H1 (cell line): ENCODE results near the gene ARID1B. TPM values are rescaled to one million over a fixed set of nuclear protein-coding genes. Genes with fewer than 3 reads are reported as not detected.

Experiments
- CTCF ChIA-PET: fragments of 300-600 bp; sonication (Branson Sonifier 250); formaldehyde crosslinking; loops from one replicate; lab custom pipeline; 2021; ENCODE audit not compliant: partially characterized antibody; lab: Charles Lee
- POLR2A ChIA-PET: fragments of 300-600 bp; sonication (Branson Sonifier 250); formaldehyde crosslinking; loops from one replicate; lab custom pipeline; 2021; ENCODE audit warnings: inconsistent platforms; ENCODE audit not compliant: partially characterized antibody; lab: Charles Lee
- DNase-seq, 2 experiments: peaks; one replicate each; pipeline versions ENCODE4 v3.0.0 to v3.0.0-alpha.2; 2010 to 2022; ENCODE audit warnings: low spot score in 2 of 2, low read depth in 1 of 2, mixed read lengths in 1 of 2
- FAIRE-seq: peaks from 2 replicates; lab custom pipeline; 2011; peaks lifted over from hg19 to GRCh38; lab: Jason Lieb, UNC
- H2AFZ ChIP-seq: 2 replicates; pipeline ENCODE4 v1.8.1; 2012; ENCODE audit warnings: low read length, inconsistent platforms
- H2AK5ac ChIP-seq: 2 replicates; pipeline ENCODE4 v1.6.1; 2013; ENCODE audit warnings: low read depth, low read length
- H2BK120ac ChIP-seq: replicated peaks from 2 replicates; pipeline ENCODE3; 2013; ENCODE audit warnings: low read depth, low read length, inconsistent platforms
- H2BK12ac ChIP-seq: 2 replicates; pipeline ENCODE4 v1.6.1; 2013; ENCODE audit warnings: low read depth, low read length
- H2BK15ac ChIP-seq: 2 replicates; pipeline ENCODE4 v1.6.1; 2013; ENCODE audit warnings: low read length
- H2BK20ac ChIP-seq: 2 replicates; pipeline ENCODE4 v1.6.1; 2013; ENCODE audit warnings: low read length
- H2BK5ac ChIP-seq: 2 replicates; pipeline ENCODE4 v1.6.1; 2013; ENCODE audit warnings: low read depth, low read length
- H3K14ac ChIP-seq: 2 replicates; pipeline ENCODE4 v1.6.1; 2013; ENCODE audit warnings: inconsistent platforms; ENCODE audit not compliant: insufficient read length
- H3K18ac ChIP-seq: 2 replicates; pipeline ENCODE4 v1.6.1; 2013; ENCODE audit warnings: low read length; ENCODE audit errors: extremely low read depth
- H3K23ac ChIP-seq: 2 replicates; pipeline ENCODE4 v1.6.1; 2013; ENCODE audit warnings: inconsistent platforms; ENCODE audit not compliant: insufficient read length
- H3K23me2 ChIP-seq: 2 replicates; pipeline ENCODE4 v1.6.1; 2013; ENCODE audit warnings: low read depth, low read length
- H3K27ac ChIP-seq: 2 replicates; pipeline ENCODE4 v1.6.1; 2011; ENCODE audit warnings: low read depth, low read length, inconsistent platforms
- H3K27me3 ChIP-seq, 4 experiments: replicated peaks in 1 of 4; 1 replicate in 1 of 4; 2 replicates in 3 of 4; pipeline versions ENCODE4 v1.6.1 to v1.8.1; 2011 to 2013; ENCODE audit warnings: low read length in 3 of 4, mild to moderate bottlenecking in 3 of 4, inconsistent platforms in 2 of 4, mixed read lengths in 2 of 4, moderate library complexity in 1 of 4; ENCODE audit not compliant: control insufficient read depth in 3 of 4, insufficient read depth in 3 of 4; ENCODE audit errors: extremely low read depth in 1 of 4
- H3K36me3 ChIP-seq, 4 experiments: 2 replicates each; pipeline versions ENCODE4 v1.6.1 to v1.8.1; 2011 to 2013; ENCODE audit warnings: mild to moderate bottlenecking in 4 of 4, low read length in 3 of 4, moderate library complexity in 2 of 4, control low read depth in 1 of 4, inconsistent platforms in 1 of 4; ENCODE audit not compliant: insufficient read depth in 4 of 4, control insufficient read depth in 2 of 4
- H3K4ac ChIP-seq: replicated peaks from 2 replicates; pipeline ENCODE3; 2013; ENCODE audit warnings: low read length, low read depth, mixed read lengths, inconsistent platforms; ENCODE audit not compliant: insufficient read length
- H3K4me1 ChIP-seq, 4 experiments: replicated peaks in 1 of 4; 1 replicate in 1 of 4; 2 replicates in 3 of 4; pipeline versions ENCODE4 v1.6.1 to v1.8.1; 2011 to 2013; ENCODE audit warnings: low read length in 3 of 4, inconsistent platforms in 2 of 4, mixed read lengths in 1 of 4; ENCODE audit not compliant: insufficient read depth in 4 of 4, control insufficient read depth in 3 of 4
- H3K4me2 ChIP-seq, 2 experiments: 2 replicates each; pipeline versions ENCODE4 v1.6.1 to v1.8.1; 2011 to 2013; ENCODE audit warnings: low read depth in 2 of 2, low read length in 2 of 2, control low read depth in 1 of 2, inconsistent platforms in 1 of 2, mild to moderate bottlenecking in 1 of 2; ENCODE audit not compliant: insufficient read depth in 1 of 2
- H3K4me3 ChIP-seq, 4 experiments: fragments of 200-600, 300-600 bp in 1 of 4; sonication (generic), shearing (Covaris generic), sonication (Bioruptor Twin) in 1 of 4; 2 replicates each; pipeline versions ENCODE4 v1.5.1 to v1.8.1; 2011 to 2016; ENCODE audit warnings: low read length in 4 of 4, low read depth in 3 of 4, control low read depth in 2 of 4, inconsistent platforms in 2 of 4, mild to moderate bottlenecking in 2 of 4, mixed read lengths in 1 of 4, moderate library complexity in 1 of 4; ENCODE audit not compliant: insufficient read depth in 2 of 4; ENCODE audit errors: extremely low read depth in 1 of 4
- H3K56ac ChIP-seq: replicated peaks from 2 replicates; pipeline ENCODE3; 2013; ENCODE audit warnings: low read depth, mild to moderate bottlenecking, mixed read lengths, low read length, inconsistent platforms; ENCODE audit not compliant: insufficient read length
- H3K79me1 ChIP-seq: 2 replicates; pipeline ENCODE4 v1.6.1; 2013; ENCODE audit warnings: low read depth, low read length, control low read depth
- H3K79me2 ChIP-seq, 2 experiments: 2 replicates each; pipeline versions ENCODE4 v1.6.1 to v1.8.1; 2012 to 2013; ENCODE audit warnings: low read length in 2 of 2, mild to moderate bottlenecking in 2 of 2, inconsistent platforms in 1 of 2; ENCODE audit not compliant: insufficient read depth in 2 of 2, control insufficient read depth in 1 of 2
- H3K9ac ChIP-seq, 4 experiments: replicated peaks in 1 of 4; 1 replicate in 1 of 4; 2 replicates in 3 of 4; pipeline versions ENCODE4 v1.6.1 to v1.8.1; 2011 to 2013; ENCODE audit warnings: low read depth in 3 of 4, low read length in 3 of 4, control low read depth in 2 of 4, mild to moderate bottlenecking in 2 of 4, moderate library complexity in 2 of 4, inconsistent platforms in 1 of 4; ENCODE audit errors: extremely low read depth in 1 of 4
- H3K9me3 ChIP-seq, 2 experiments: 2 replicates each; pipeline versions ENCODE4 v1.6.1 to v1.8.1; 2012 to 2013; ENCODE audit warnings: mild to moderate bottlenecking in 2 of 2, moderate library complexity in 2 of 2, control low read depth in 1 of 2, inconsistent platforms in 1 of 2, low read depth in 1 of 2, low read length in 1 of 2, mixed read lengths in 1 of 2; ENCODE audit not compliant: insufficient read depth in 2 of 2
- H4K20me1 ChIP-seq, 2 experiments: replicated peaks in 1 of 2; 2 replicates each; pipeline versions ENCODE3 to v1.8.1; 2011 to 2013; ENCODE audit warnings: inconsistent platforms in 2 of 2, low read length in 2 of 2, mild to moderate bottlenecking in 1 of 2; ENCODE audit not compliant: insufficient read depth in 2 of 2, control insufficient read depth in 1 of 2
- H4K5ac ChIP-seq: 2 replicates; pipeline ENCODE4 v1.6.1; 2013; ENCODE audit warnings: low read length, low read depth, mixed read lengths, inconsistent platforms; ENCODE audit not compliant: insufficient read length
- H4K8ac ChIP-seq: 2 replicates; pipeline ENCODE4 v1.8.0; 2013; ENCODE audit warnings: mild to moderate bottlenecking, moderate library complexity, low read length, inconsistent platforms; ENCODE audit not compliant: insufficient read depth; ENCODE audit errors: extremely low read depth
- H4K91ac ChIP-seq: replicated peaks from 2 replicates; pipeline ENCODE3; 2013; ENCODE audit warnings: low read length, mixed read lengths, inconsistent platforms; ENCODE audit not compliant: insufficient read length
- PHF8 ChIP-seq: fragments of 200-600 bp; sonication (generic); conservative IDR thresholded peaks from 2 replicates; pipeline ENCODE4 v1.7.1; 2012; ENCODE audit warnings: low read depth, mild to moderate bottlenecking, inconsistent platforms, low read length, moderate library complexity
- USF2 ChIP-seq: IDR thresholded peaks from 2 replicates; pipeline ENCODE4 v1.6.1; 2011; ENCODE audit warnings: low read length, improper control_type of control experiment
- WGBS, 2 experiments: shearing (Covaris generic) in 1 of 2; methylation state at CpG; one replicate each; pipeline versions ENCODE4 v1.1.6 to v1.1.7; 2013 to 2015; ENCODE audit warnings: low lambda C conversion rate in 2 of 2, mixed read lengths in 2 of 2, inconsistent platforms in 1 of 2, low coverage in 1 of 2, missing lambda C conversion rate in 1 of 2; ENCODE audit not compliant: insufficient replicate concordance in 2 of 2, insufficient coverage in 1 of 2, insufficient read length in 1 of 2; ENCODE audit errors: extremely low coverage in 1 of 2, missing lambda C conversion rate in 1 of 2; 5-methylcytosine and 5-hydroxymethylcytosine counted together
- polyA plus RNA-seq, 7 experiments: library from polyadenylated mRNA; depleted of rRNA in 3 of 7; stranded (reverse) in 5 of 7; unstranded in 2 of 7; fragments of >200 nt in 5 of 7; fragments of 200-250 nt in 2 of 7; gene quantifications; 1 replicate in 5 of 7; 2 replicates in 1 of 7; 4 replicates in 1 of 7; pipeline versions ENCODE4 v1.2.1 to v1.2.3, GENCODE V29; 2011 to 2013; ENCODE audit warnings: missing spikeins in 2 of 7, mixed read lengths in 2 of 7
- total RNA-seq: library from RNA; stranded (reverse); fragmentation: NEBNext Ultra II Directional; extraction: Animal tissue kit (Norgen Biotek cat#: 25700); gene quantifications from 2 replicates; pipeline ENCODE4 v1.2.1, GENCODE V29; 2021

ARID1B gene
- total and polyA plus RNA-seq, 2 of the 8 experiments (the other 6 are each of a cell fraction or from before 2014, with no cell fraction given) = 24.3 to 70.3 TPM

- Histone ChIP-seq H4K5ac (no peak overlapping the region), H2BK15ac (no peak overlapping the region), H2AFZ (no peak overlapping the region), H3K79me1 (peaks cover 9% of the 10 kb centered on the region; the same call in 1 of the 2 replicates), H3K18ac (no peak overlapping the region), H3K14ac (no peak overlapping the region), H4K20me1 (peaks cover 11 to 30% of the 10 kb centered on the region in 2 experiments), H4K91ac (no peak overlapping the region), H3K4me1 (peaks cover 0 to 8% (median 2%) of the 10 kb centered on the region in 4 experiments; a peak in 2 of 7 replicates), H2BK12ac (no peak overlapping the region), H3K27me3 (no peaks in the 10 kb centered on the region), H3K9ac (no peak overlapping the region), H3K4ac (no peak overlapping the region), H2BK20ac (no peak overlapping the region), H4K8ac (no peak overlapping the region), H3K23me2 (no peaks in the 10 kb centered on the region), H2BK5ac (no peak overlapping the region), H3K79me2 (peaks cover 30 to 100% of the 10 kb centered on the region in 2 experiments), H3K9me3 (no peaks in the 10 kb centered on the region), H2BK120ac (no peak overlapping the region), H2AK5ac (no peak overlapping the region), H3K36me3 (no peaks in the 10 kb centered on the region), H3K4me2 (0 out of 4 replicates have a peak overlapping the region, but pooled peaks of 1 of the 2 experiments have one; percentile 10), H3K56ac (no peak overlapping the region), H3K27ac (no peak overlapping the region), H3K23ac (no peak overlapping the region), H3K4me3 (no peak overlapping the region)
- no peak for TF ChIP-seq PHF8
- TF ChIP-seq USF2 = peak; percentile 50
- FAIRE-seq (no peak), DNase-seq (no peak)
- WGBS, 2 experiments = 39% methylated on average over 2 of the region's 2 CpGs; no CpG with 5 or more reads in 1 of the 2 experiments
- POLR2A ChIA-PET = no interaction called here
- CTCF ChIA-PET = no interaction called here
Measured at GRCh38 chr6:156808287-156808686, 31.1 kb downstream of the ARID1B start.
